Endometrium (tissue), 2 donors: ENCODE measurements around the gene SLC35B1.
"Not testable (repeated sequence)": the region's sequence is repeated elsewhere in the genome, so short reads cannot be mapped to it uniquely, and the experiment has no call there.

Source experiments
- FAIRE-seq: peaks from 2 replicates; lab custom pipeline; 2012; peaks lifted over from hg19 to GRCh38; lab: Jason Lieb, UNC
- donor health status: control.
- donor health status: control.

SLC35B1 gene

GRCh38 chr17:49734515-49735490 is 27.0 kb upstream of the SLC35B1 start:
- FAIRE-seq: no peak

GRCh38 chr17:49731435-49731831 is 23.7 kb upstream of the SLC35B1 start:
- FAIRE-seq: no peak

- FAIRE-seq: no peak
Observed at GRCh38 chr17:49730785-49731434, 23.1 kb upstream of the SLC35B1 start.

GRCh38 chr17:49730078-49730784 is 22.5 kb upstream of the SLC35B1 start:
- peak; percentile 81 for FAIRE-seq

GRCh38 chr17:49729069-49729468 is 21.3 kb upstream of the SLC35B1 start:
- no peak for FAIRE-seq

GRCh38 chr17:49728425-49728824 is 20.7 kb upstream of the SLC35B1 start:
- FAIRE-seq: no peak

GRCh38 chr17:49727380-49727779 is 19.6 kb upstream of the SLC35B1 start:
- FAIRE-seq: no peak

- FAIRE-seq: no peak
Observed at GRCh38 chr17:49725452-49726130, 17.8 kb upstream of the SLC35B1 start.

GRCh38 chr17:49724552-49724951 is 16.8 kb upstream of the SLC35B1 start:
- FAIRE-seq: not testable (repeated sequence)

GRCh38 chr17:49723423-49723822 is 15.7 kb upstream of the SLC35B1 start:
- FAIRE-seq: peak; percentile 76

GRCh38 chr17:49722066-49722465 is 14.3 kb upstream of the SLC35B1 start:
- no peak for FAIRE-seq

GRCh38 chr17:49717371-49717861 is 9.7 kb upstream of the SLC35B1 start:
- no peak for FAIRE-seq

- FAIRE-seq: no peak
Observed at GRCh38 chr17:49716668-49717364, 9.1 kb upstream of the SLC35B1 start.

GRCh38 chr17:49715717-49716279 is 8.0 kb upstream of the SLC35B1 start:
- no peak for FAIRE-seq

- no peak for FAIRE-seq
Observed at GRCh38 chr17:49715216-49715615, 7.5 kb upstream of the SLC35B1 start.

- FAIRE-seq: no peak
Observed at GRCh38 chr17:49708515-49709183, 885 bp upstream of the SLC35B1 start.

GRCh38 chr17:49707246-49707607 is 537 bp downstream of the SLC35B1 start:
- FAIRE-seq: no peak

- no peak for FAIRE-seq
Observed at GRCh38 chr17:49705254-49705653, 2.5 kb downstream of the SLC35B1 start.

- no peak for FAIRE-seq
Observed at GRCh38 chr17:49703557-49704277, 4.0 kb downstream of the SLC35B1 start.

- FAIRE-seq: no peak
Observed at GRCh38 chr17:49700960-49701359, 6.8 kb downstream of the SLC35B1 start.
